ENCODE measurements around the gene CIDEA.

CIDEA gene

GRCh38 chr18:12302391-12303147 is 48.4 kb downstream of the CIDEA start:
- TF ChIP-seq, protein P1, sequence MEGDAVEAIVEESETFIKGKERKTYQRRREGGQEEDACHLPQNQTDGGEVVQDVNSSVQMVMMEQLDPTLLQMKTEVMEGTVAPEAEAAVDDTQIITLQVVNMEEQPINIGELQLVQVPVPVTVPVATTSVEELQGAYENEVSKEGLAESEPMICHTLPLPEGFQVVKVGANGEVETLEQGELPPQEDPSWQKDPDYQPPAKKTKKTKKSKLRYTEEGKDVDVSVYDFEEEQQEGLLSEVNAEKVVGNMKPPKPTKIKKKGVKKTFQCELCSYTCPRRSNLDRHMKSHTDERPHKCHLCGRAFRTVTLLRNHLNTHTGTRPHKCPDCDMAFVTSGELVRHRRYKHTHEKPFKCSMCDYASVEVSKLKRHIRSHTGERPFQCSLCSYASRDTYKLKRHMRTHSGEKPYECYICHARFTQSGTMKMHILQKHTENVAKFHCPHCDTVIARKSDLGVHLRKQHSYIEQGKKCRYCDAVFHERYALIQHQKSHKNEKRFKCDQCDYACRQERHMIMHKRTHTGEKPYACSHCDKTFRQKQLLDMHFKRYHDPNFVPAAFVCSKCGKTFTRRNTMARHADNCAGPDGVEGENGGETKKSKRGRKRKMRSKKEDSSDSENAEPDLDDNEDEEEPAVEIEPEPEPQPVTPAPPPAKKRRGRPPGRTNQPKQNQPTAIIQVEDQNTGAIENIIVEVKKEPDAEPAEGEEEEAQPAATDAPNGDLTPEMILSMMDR (IDR thresholded peaks at IDR 0.05; ENCODE audit: insufficient read depth, low read length) = no peak
- TF ChIP-seq GABPA (IDR thresholded peaks at IDR 0.05; ENCODE audit: low read depth) (no peak), POLR2AphosphoS5 (IDR thresholded peaks at IDR 0.05; ENCODE audit: low read depth) (no peak), SPI1 (IDR thresholded peaks at IDR 0.05; ENCODE audit: borderline replicate concordance, low read depth) (no peak)
- TF ChIP-seq, protein P2, sequence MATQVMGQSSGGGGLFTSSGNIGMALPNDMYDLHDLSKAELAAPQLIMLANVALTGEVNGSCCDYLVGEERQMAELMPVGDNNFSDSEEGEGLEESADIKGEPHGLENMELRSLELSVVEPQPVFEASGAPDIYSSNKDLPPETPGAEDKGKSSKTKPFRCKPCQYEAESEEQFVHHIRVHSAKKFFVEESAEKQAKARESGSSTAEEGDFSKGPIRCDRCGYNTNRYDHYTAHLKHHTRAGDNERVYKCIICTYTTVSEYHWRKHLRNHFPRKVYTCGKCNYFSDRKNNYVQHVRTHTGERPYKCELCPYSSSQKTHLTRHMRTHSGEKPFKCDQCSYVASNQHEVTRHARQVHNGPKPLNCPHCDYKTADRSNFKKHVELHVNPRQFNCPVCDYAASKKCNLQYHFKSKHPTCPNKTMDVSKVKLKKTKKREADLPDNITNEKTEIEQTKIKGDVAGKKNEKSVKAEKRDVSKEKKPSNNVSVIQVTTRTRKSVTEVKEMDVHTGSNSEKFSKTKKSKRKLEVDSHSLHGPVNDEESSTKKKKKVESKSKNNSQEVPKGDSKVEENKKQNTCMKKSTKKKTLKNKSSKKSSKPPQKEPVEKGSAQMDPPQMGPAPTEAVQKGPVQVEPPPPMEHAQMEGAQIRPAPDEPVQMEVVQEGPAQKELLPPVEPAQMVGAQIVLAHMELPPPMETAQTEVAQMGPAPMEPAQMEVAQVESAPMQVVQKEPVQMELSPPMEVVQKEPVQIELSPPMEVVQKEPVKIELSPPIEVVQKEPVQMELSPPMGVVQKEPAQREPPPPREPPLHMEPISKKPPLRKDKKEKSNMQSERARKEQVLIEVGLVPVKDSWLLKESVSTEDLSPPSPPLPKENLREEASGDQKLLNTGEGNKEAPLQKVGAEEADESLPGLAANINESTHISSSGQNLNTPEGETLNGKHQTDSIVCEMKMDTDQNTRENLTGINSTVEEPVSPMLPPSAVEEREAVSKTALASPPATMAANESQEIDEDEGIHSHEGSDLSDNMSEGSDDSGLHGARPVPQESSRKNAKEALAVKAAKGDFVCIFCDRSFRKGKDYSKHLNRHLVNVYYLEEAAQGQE (IDR thresholded peaks at IDR 0.05; ENCODE audit: insufficient replicate concordance, low read depth) = no peak
- no peak overlapping the region for H3K4me3 ChIP-seq (replicated peaks; ENCODE audit: insufficient read depth, low read length)
- no peak overlapping the region for H3K27ac ChIP-seq (replicated peaks)
- DNase-seq (ENCODE audit: low read depth in 1 of 2, low spot score in 1 of 2) = no peak
- H3K27me3 ChIP-seq (ENCODE audit: insufficient read depth, poor library complexity, severe bottlenecking) = peaks cover 32% of the 10 kb centered on the region

DNA sequence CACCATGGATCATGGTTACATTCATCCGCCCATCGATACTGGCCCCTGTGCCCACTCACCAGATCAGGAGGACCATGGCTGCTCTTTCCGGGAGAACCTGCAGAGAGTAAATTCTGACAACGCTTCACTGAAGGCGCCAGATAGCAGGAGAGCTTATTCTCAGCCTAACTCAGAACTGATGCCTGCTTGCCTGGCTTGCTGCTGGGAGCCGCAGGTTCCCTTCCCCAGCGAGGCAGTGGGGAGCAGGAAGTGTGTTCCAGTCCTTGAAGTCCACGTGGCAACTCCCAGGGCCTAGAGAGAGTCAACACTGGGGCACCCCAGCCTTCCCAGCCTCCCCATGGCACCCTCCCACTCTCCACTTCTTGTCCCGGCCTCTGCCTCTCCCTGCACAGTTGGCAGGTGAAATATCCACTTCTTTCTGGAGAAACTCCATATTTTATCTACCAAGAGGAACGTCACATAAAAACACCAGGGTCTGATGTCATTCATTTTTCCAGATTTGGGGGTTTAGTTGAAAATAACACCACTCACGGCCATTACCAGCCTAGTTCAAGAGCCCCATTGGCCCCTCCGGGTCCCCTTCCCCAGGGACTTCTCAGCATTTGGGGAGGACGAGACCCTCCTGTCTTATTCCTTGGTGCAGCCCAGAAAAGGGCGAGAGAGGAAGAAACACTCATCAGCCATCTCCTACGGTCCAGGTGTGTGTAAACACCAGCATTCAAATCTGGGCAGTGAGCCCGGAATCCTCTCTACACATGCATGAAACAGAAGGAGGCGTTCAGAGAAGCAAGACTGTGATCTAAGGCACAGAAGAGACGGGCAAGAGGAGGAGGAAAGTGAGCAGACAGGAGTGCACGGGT is 50.4 kb downstream of the CIDEA start:
- Histone ChIP-seq H3K27me3 (ENCODE audit: insufficient read depth, poor library complexity, severe bottlenecking) (peaks cover 42% of the 10 kb centered on the region), H3K4me3 (replicated peaks; ENCODE audit: insufficient read depth, low read length) (no peak overlapping the region), H3K27ac (replicated peaks) (no peak overlapping the region)
- TF ChIP-seq SPI1 (IDR thresholded peaks at IDR 0.05; ENCODE audit: borderline replicate concordance, low read depth) = no peak
- TF ChIP-seq, protein P1 (IDR thresholded peaks at IDR 0.05; ENCODE audit: insufficient read depth, low read length) = no peak
- TF ChIP-seq GABPA (IDR thresholded peaks at IDR 0.05; ENCODE audit: low read depth) = no peak
- TF ChIP-seq, protein P2 (IDR thresholded peaks at IDR 0.05; ENCODE audit: insufficient replicate concordance, low read depth) = no peak
- no peak for TF ChIP-seq POLR2AphosphoS5 (IDR thresholded peaks at IDR 0.05; ENCODE audit: low read depth)
- no peak for DNase-seq (ENCODE audit: low read depth in 1 of 2, low spot score in 1 of 2)

DNA sequence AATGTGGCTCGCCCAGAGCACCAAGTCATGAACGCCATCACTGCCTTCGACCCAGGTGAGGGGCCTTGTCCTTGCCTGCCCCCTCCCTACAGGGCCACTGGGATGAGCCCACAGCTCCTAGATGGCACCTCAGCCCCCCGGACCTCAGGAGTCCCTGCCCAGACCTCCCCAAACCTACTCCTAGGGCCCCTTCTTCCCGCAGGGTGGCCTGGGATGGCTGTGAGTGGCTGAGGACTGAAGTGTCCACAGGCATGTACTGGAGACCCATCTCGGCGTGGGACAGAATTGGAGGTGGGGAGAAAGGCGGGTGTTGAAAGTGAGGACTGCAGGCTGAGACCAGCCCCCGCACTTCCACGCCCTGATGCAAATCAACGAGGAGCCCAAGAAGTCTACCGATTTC is 51.0 kb downstream of the CIDEA start:
- TF ChIP-seq, protein P2 (IDR thresholded peaks at IDR 0.05; ENCODE audit: insufficient replicate concordance, low read depth) = no peak
- TF ChIP-seq, protein P1 (IDR thresholded peaks at IDR 0.05; ENCODE audit: insufficient read depth, low read length) = no peak
- no peak for TF ChIP-seq GABPA (IDR thresholded peaks at IDR 0.05; ENCODE audit: low read depth)
- no peak for TF ChIP-seq SPI1 (IDR thresholded peaks at IDR 0.05; ENCODE audit: borderline replicate concordance, low read depth)
- TF ChIP-seq POLR2AphosphoS5 (IDR thresholded peaks at IDR 0.05; ENCODE audit: low read depth) = no peak
- H3K27me3 ChIP-seq (ENCODE audit: insufficient read depth, poor library complexity, severe bottlenecking) = peaks cover 41% of the 10 kb centered on the region
- no peak for DNase-seq (ENCODE audit: low read depth in 1 of 2, low spot score in 1 of 2)
- no peak overlapping the region for H3K27ac ChIP-seq (replicated peaks)
- H3K4me3 ChIP-seq (replicated peaks; ENCODE audit: insufficient read depth, low read length) = no peak overlapping the region

Data from HL-60 (cell line).